Stimulated activated CD4-positive, alpha-beta T cell treated with anti-CD3 and anti-CD28 coated beads, Interleukin-1b, Interleukin-23, amount 100 ng/mL, for 1 hour (primary cell): Measurements from ENCODE around the gene SIL1.
"Not testable (repeated sequence)": the region's sequence is repeated elsewhere in the genome, so short reads cannot be mapped to it uniquely, and the experiment has no call there.

Experiments used
- DNase-seq, 2 donors: peaks; one replicate each; pipeline ENCODE4 v3.0.0-alpha.2; 2020; ENCODE audit warnings: low read depth in 2 of 2

SIL1 gene

DNA sequence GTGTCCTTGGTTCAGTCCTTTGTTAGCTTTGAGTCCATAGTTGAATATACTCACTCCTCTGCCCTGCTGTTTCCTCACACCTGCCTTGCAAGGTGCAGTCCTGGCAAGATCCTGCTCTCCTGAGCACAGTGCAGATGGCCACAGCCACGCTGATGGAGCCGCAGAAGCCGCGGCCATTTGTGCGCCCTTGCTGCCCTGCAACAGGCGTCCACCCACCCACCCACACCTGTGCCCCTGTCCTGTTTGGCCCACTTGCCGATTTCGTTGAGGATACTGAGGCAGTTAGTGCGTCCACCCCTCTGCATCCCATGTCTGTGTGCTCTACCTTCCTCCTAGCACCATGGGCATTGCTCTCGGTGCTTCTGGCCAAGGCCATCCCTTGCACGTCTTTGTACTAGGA lies 271.9 kb downstream of the SIL1 start:
- no peak for DNase-seq

DNA sequence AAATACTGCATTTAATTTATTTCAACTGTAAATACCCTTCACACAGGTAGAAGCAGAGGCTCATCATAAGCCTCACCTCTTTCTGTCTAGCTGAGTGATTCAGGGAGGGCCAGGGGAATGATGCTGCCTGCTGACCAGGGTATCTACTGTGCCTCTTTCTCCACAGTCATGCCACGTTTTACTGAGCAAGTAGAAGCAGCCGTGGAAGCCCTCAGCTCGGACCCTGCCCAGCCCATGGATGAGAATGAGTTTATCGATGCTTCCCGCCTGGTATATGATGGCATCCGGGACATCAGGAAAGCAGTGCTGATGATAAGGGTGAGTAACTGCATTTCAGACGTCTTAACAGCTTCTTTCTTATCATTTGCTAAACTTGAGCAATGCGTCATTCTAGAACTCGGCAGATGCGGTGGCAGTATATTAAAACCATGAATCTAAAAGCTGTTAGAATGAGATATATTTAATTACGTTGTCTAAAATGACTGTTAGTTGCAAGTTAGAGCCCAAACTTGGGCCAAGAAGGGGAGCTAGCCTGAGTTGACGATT lies 273.0 kb downstream of the SIL1 start:
- no peak for DNase-seq

DNA sequence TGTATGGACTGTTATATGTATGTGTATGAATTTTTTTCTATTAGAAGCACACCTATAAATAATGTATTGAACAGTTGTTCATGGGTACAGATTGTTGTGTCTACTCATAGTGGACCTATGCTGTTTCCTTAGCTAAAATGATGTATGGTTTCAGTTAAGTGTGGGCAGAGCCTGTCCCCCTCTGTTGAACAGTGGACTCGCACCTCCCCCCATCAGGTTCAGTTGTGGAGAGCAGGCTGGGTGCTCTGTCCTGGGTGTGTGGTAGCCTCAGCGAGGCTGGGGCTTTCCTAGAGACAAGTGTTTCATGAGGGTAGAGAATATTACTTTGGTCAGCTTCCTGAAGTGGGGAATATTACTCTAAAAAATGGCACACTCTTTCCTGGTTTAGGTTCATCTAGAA lies 275.7 kb downstream of the SIL1 start:
- no peak for DNase-seq

DNA sequence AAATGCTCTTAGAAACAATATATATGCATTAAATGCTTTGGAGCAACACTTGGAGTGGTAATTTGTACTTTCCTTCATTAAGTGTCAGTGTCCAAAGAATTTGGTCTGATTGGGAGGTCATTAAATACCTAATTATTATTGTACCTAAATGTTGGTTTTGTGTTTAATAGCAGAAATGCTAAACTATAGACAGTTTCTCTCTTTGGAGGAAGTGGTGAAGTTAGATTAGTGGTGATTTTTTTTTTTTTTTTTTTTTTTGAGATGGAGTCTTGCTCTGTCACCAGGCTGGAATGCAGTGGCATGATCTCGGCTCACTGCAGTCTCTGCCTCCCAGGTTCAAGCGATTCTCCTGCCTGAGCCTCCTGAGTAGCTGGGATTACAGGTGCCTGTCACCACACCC lies 276.8 kb downstream of the SIL1 start:
- DNase-seq = not testable (repeated sequence)

DNA sequence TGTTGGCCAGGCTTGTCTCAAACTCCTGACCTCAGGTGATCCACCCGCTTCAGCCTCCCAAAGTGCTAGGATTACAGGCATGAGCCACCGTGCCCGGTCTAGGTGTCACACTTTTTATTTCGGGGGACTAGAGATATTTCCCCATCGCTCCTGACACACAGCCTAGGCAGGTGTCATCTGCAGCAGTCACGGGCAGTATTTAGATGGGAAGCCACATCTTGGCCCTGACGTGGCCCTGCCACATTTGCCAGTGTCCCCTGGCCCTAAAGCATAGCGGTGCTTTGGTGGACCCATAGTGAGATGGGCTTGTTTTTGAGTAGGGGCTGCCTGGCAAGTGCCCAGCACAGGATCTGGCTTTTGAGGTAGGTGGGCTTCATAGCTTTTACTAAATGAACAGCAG lies 278.0 kb downstream of the SIL1 start:
- DNase-seq = no peak

DNA sequence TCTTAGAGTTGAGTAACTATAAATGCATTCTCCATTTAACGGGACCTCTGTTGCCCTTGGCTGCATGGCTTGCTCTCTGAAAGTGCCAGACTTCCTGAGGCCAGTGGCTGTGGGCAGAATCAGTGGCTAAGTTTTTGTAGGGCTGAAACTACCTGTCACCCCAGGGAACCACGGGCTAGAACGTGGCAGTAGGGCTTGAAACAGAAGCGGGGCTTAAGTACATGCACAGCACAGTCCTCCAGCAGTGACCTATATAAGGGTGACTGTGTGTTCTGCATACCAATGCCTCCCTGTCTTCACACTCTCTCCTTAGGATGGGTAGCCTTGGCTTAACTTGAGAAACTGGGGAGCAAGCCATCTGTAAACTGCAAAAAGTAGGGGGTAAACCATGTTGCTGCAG lies 279.5 kb downstream of the SIL1 start:
- no peak for DNase-seq

DNA sequence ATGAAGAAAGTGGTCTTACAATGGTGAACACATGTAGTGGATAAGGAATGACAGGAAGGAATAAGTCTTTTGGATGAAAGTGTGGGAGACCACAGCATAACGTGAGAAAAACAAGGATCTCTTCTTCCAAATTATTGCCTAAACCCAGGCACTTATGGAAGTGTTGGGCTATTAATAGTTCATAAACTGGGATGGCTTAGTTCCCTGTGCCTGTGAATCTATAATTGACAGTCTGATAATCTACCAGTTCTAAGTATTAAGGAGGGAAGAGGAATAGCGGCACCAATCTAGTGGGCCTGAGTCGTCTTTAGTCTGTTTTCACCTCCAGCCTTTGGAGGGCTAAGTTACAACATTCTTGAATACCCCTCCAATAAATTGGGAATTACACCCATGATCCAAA lies 283.8 kb downstream of the SIL1 start:
- DNase-seq = no peak

DNA sequence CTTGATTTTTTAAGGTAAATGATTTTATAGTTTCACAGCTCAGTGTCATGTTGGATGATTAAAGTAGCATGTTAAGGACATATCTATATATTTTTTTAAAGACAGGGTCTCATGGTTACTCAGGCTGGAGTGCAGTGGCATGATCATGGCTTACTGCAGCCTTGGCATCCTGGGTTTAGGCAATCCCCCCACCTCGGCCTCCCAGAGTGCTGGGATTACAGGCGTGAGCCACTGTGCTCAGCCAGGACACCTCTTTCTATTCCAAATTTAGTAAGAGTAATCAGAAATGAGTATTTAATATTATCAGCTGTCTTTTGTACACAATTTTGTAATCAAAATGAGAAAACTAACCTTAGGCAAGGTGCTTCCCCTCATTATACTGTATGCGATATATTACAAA lies 284.4 kb downstream of the SIL1 start:
- no peak for DNase-seq

DNA sequence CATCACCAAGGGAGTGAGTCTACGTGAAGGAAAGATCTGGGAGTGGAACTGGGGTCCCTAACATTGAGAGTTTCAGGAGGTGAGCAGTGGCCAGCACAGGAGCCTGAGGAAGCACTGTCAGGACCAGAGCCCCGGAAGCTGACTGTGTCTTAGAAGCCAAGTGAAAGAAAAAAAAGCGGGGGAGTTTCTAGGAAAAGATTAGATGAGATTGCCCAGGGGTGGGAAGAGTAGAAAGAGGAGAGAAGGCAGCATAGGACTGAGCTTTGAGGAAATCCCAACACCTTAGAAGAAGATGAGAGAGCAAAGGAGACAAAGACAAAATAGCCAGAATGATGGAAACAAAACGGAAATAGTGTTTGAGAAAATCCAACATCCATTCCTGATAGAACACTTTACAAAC lies 286.1 kb downstream of the SIL1 start:
- DNase-seq = no peak

DNA sequence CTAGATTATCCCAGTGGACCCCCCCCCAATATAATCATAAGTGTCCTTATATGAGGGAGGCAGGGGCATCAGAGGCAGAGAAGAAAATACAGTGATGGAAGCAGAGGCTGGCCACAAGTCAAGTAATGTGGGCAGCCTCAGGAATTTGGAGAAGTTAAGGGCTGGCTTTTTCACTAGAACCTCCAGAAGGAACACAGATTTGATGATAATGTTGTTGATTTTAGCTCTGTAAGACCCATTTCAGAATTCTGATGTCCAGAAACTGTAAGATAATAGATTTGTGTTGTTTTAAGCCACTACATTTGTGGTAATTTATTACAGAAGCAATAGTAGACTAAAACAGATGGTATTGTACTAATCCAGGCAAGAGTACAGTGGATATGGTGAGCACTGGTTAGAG lies 286.7 kb downstream of the SIL1 start:
- DNase-seq = no peak

DNA sequence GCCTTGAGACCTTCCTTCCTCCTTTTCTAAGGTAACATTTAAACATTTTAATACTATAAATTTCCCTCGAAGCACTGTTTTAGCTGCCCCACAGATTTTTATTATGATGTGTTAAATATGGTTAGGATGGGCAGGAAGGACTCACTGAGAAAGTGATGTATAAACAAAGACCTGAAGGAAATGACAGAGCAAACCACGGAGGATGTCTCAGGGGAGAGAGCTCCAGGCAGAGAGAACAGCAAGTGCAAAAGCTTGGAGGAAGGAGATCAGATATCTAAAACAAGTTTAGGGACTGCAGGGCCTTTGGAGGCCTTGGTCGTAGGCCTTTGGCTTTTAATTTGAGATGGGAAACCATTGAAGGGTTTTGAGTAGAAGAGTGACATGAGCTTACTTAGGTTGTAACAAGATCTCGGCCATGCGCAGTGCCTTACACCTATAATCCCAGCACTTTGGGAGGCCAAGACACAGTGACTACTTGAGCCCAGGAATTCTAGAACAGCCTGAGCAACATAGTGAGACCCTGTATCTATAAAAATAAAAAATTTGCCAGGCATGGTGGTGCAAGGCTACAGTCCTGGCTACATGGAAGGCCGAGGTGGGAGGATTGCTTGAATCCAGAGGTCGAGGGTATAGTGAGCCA lies 287.5 kb downstream of the SIL1 start:
- no peak for DNase-seq

DNA sequence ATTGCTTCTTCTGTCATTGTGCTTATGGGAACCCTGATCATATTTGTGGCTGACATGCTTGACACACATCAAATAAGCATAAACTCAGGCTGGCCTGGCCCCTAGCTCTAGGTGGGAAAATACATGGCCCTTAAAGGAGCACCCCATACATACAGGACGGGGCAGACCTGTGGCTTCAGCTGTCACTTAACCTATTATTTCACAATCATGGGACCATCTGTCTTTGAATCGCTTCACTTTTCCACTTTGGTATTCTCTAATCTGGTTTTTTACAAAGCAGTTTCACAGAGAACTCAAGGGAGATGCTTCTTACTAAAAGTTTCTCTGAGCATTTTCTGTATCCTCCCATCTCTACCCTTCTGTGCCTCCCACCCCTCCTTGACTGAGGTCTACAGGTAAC lies 288.4 kb downstream of the SIL1 start:
- no peak for DNase-seq

DNA sequence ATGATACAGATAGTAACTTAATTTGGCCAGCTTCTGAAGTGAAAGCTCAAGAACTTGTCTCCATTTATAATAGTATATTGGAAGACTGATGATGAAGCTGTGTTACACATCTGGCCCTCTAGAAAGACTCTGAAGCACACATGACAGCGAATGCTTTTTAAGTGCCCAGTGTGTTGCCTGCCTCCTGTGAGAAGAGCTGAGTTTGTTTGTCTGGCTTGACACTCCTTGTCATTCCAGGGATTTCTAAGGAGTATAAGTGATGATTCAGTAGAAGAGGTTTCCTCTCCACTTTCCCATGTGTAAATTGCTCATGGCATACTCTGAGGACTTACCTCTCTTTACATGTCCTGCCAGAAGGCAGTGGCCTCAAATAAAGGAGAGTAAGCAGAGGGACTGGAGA lies 292.6 kb downstream of the SIL1 start:
- DNase-seq = no peak

DNA sequence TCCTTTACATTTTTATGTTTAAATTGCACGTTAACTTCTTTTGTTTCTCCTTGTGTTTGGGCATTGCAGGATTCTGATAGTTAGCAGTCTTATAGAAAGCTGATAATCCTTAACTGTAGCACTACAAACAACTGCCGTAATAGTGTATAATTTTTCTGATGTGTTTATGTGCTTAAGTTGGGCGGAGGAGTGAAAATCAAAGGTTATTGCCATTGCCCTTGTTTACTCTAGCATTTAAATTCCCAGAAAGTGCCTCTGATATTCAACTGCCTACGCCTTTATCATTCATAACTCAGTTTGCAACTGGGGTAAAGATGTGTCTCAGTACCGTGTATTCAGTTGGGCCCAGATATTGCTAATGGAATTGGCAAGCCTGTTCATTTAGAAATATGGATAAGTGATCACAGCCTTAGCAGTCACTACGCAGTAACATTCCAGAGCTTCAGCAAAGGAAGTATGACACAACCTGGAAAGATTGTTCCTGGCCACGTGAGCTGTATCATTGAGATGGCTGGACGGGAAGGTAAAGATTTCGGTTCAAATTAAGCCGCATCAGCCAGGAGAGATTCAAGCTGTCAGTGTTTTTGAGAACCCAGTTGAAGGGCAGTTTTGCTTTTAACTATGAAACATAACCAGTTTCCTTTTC lies 294.9 kb downstream of the SIL1 start:
- no peak for DNase-seq

DNA sequence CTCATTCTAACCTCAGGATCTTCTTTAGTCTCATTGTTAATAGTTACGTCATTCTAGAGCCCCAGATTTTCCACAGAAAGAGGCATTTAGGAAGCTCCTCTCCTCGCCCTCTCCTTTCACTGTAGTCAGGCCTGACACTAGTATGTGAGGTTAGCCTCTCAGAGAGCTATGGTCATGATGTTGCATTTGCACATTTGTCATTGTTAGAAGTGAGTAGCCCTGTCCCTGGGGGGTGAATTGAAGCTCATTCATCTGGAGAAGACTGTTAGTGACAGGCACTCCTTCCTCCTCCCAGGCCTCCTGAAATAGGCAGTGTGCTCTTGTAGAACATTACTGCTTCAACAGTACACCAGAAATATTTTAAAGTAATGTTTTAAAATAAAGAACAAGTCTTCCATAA lies 296.5 kb downstream of the SIL1 start:
- no peak for DNase-seq

DNA sequence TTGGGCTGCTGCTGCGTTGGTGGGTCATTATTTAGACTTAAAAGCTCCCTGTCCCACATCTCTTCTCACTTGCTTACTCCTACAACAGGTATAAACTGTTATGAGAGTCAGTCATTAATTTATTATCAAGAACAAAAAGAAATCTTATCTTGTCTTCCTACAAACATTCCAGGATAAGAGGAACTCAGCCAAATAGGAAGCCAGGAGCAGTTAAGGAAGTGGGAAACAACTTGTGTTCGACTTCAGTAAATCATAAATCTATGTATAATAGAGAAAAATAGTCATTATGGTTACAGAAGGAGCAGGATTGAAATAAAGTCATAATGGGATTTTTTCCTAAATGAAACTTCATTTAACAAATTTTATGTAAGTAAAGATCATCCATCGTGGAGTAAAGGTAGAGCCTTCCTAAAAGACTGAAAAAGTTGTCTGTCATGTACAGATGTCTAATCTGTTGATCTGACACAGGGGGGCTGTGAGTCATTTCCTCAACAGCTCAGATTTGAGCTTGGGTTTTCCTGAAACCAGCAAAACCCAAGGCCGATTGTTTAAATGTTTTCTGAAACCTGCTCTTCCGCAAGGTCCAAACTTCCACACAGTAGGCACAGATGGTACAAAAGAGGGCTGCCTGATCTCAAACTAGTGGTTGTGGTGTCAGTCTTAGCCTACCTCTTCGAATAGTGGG lies 297.7 kb downstream of the SIL1 start:
- no peak for DNase-seq

DNA sequence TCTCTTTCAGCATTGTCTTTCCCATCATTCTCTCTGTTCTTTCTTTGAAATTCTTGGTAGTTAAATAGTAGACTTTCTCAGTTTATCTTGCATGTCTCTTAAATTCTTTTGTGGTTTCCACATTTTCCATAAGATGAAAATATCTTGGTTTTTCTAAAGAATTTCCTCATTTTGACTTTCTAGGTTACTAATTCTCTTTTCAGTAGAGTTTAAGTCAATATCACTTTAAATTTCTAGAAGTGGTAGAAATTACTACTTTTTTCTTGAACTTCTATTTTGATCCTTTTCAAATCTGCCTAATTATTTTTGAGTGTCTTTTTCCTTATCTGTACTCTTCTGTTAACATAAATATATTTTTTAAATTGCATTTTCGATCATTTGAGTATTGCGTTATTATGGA lies 299.4 kb downstream of the SIL1 start:
- DNase-seq = no peak

DNA sequence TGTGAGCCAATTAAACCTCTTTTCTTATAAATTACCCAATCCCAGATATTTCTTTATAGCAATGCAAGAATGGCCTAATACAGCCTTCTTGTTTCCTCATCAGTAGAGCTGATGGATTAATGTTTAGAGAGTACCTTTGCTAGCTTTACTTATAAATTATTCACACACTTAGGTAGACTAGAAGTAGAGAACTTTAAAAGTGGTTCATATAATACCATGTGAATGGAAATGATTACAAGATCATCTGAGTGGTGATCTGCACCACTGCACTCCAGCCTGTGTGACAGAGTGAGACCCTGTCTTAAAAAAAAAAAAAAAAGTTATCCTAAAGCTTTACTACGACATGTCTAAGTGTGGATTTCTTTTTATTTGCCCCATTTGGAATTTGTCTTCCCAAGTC lies 299.9 kb downstream of the SIL1 start:
- no peak for DNase-seq
